GM12892 (cell line): ENCODE results near the gene CAMTA1.

Experiments used
- POLR2A ChIP-seq: IDR thresholded peaks from 2 replicates; pipeline ENCODE4 v1.6.1; 2011; ENCODE audit warnings: low read depth, low read length, control low read depth
- POLR2AphosphoS5 ChIP-seq: IDR thresholded peaks from 2 replicates; pipeline ENCODE4 v1.6.1; 2011; ENCODE audit warnings: low read depth, low read length, control low read depth

- TF ChIP-seq POLR2A (no peak), POLR2AphosphoS5 (no peak)
Observed at GRCh38 chr1:7350804-7351203, 565.5 kb downstream of the CAMTA1 start.
